Measurements from ENCODE around the gene MAN2B2. TPM values are rescaled to one million over a fixed set of nuclear protein-coding genes. Genes with fewer than 3 reads are reported as not detected.

Gene MAN2B2
- total and polyA plus RNA-seq, 2 of the 8 experiments (the other 6 are each of a cell fraction or from before 2014, with no cell fraction given): 3.3 to 4.0 TPM

DNA sequence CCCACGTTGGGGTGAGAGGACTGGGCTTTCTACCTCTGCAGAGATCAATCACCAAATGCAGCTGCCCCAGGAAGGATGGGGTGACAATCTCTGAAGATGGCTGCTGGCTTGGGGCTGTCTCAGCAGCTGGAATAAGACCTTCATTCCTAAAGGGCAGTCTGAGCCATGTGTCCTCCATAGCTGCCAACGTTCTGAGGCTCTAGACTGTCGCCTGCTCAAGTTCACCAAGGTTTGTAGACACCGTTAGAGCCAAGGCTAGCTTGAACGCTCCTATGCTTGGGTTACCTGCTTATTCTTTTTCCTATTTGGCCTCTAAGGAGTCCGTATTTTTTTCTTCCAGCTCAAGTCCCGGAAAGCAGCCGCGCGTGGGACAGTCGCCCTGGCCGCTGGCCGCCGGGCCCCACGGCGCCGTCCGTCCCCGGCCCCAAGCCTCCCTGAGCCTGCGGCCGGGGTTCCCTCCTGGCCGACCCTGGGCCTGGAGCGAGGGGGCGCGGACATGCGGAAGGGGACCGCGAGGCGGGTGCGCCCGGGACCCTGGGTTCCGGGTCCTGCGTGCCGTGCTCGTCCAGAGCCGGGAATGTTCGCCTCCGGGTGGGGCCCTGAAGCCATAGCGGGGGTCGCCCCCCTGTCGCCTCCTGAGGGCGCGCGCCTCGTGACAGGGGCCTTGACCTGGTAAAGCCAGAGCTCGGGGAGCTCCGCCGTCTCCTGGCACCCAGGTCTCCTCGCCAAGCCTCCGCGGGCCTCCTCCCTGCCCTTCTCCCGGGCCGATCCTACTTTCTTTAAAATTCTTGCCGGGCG is 88.8 kb downstream of the MAN2B2 start:
- no peaks in the 10 kb centered on the region for H3K36me3 ChIP-seq (ENCODE audit: control insufficient read depth in 2 of 4, insufficient read depth in 4 of 4, low read length in 3 of 4)
- DNase-seq (ENCODE audit: low read depth in 1 of 2, low spot score in 2 of 2): no peak
- H2AFZ ChIP-seq (ENCODE audit: low read length): no peak overlapping the region

More for the DNA sequence above, 88.8 kb downstream of the MAN2B2 start:
- no peak overlapping the region for H2BK15ac ChIP-seq (ENCODE audit: low read length)
- no peak overlapping the region for H3K14ac ChIP-seq (ENCODE audit: insufficient read length)
- H3K18ac ChIP-seq (ENCODE audit: extremely low read depth, low read length): no peak overlapping the region
- FAIRE-seq: no peak
- no peak overlapping the region for H4K8ac ChIP-seq (ENCODE audit: extremely low read depth, insufficient read depth, low read length)
- no peak overlapping the region for H3K56ac ChIP-seq (replicated peaks; ENCODE audit: insufficient read length, low read depth, low read length)
- no peak overlapping the region for H2BK20ac ChIP-seq (ENCODE audit: low read length)
- H4K91ac ChIP-seq (replicated peaks; ENCODE audit: insufficient read length, low read length): no peak overlapping the region
- no peak overlapping the region for H2AK5ac ChIP-seq (ENCODE audit: low read depth, low read length)
- H3K79me1 ChIP-seq (ENCODE audit: low read depth, low read length): 0 out of 2 replicates have a peak, but pooled peaks cover 2% of the 10 kb centered on the region
- H2BK12ac ChIP-seq (ENCODE audit: low read depth, low read length): no peak overlapping the region
- no peak overlapping the region for H3K4ac ChIP-seq (replicated peaks; ENCODE audit: insufficient read length, low read depth, low read length)
- WGBS, 2 experiments (ENCODE audit: extremely low coverage in 1 of 2, insufficient coverage in 1 of 2, insufficient read length in 1 of 2, insufficient replicate concordance in 2 of 2, low coverage in 1 of 2, low lambda C conversion rate in 2 of 2, missing lambda C conversion rate in 1 of 2): 94% methylated on average over 38 of the region's 55 CpGs; no CpG with 5 or more reads in 1 of the 2 experiments
- H3K79me2 ChIP-seq (ENCODE audit: control insufficient read depth in 1 of 2, insufficient read depth in 2 of 2, low read length in 2 of 2): no peaks in the 10 kb centered on the region
- no peaks in the 10 kb centered on the region; a peak in 1 of 7 replicates for H3K4me1 ChIP-seq (replicated peaks in 1 of 4; ENCODE audit: control insufficient read depth in 3 of 4, insufficient read depth in 4 of 4, low read length in 3 of 4)
- H3K27ac ChIP-seq (ENCODE audit: low read depth, low read length): no peak overlapping the region
- peaks cover 0 to 8% of the 10 kb centered on the region in 2 experiments for H4K20me1 ChIP-seq (replicated peaks in 1 of 2; ENCODE audit: control insufficient read depth in 1 of 2, insufficient read depth in 2 of 2, low read length in 2 of 2)
- H2BK5ac ChIP-seq (ENCODE audit: low read depth, low read length): no peak overlapping the region
- 0 out of 8 replicates have a peak overlapping the region, but pooled peaks of 1 of the 4 experiments have one; percentile 6 for H3K4me3 ChIP-seq (ENCODE audit: extremely low read depth in 1 of 4, insufficient read depth in 2 of 4, low read depth in 3 of 4, low read length in 4 of 4)
- POLR2A ChIA-PET (ENCODE audit: partially characterized antibody): interaction anchor here (1.0 to 4.0 kb wide), 5 partner anchors 9 to 23 kb away, joined by 3 to 33 read pairs (median 3); partner anchors contain the start of gene MRFAP1
- no peak overlapping the region for H3K9ac ChIP-seq (replicated peaks in 1 of 4; ENCODE audit: extremely low read depth in 1 of 4, low read depth in 3 of 4, low read length in 3 of 4)
- no peak overlapping the region; a peak in 1 of 4 replicates for H3K4me2 ChIP-seq (ENCODE audit: insufficient read depth in 1 of 2, low read depth in 2 of 2, low read length in 2 of 2)
- no peak overlapping the region for H3K23ac ChIP-seq (ENCODE audit: insufficient read length)
- H3K23me2 ChIP-seq (ENCODE audit: low read depth, low read length): peaks cover 2% of the 10 kb centered on the region; the same call in 1 of the 2 replicates
- CTCF ChIA-PET (ENCODE audit: partially characterized antibody): interaction anchor here (0.6 to 2.9 kb wide), 9 partner anchors 12 to 332 kb away, joined by 3 to 16 read pairs (median 4); no protein-coding TSS in a partner anchor
- TF ChIP-seq TBP (IDR thresholded peaks at IDR 0.05; ENCODE audit: low read depth, low read length): no peak
- no peak for TF ChIP-seq GTF2F1 (IDR thresholded peaks at IDR 0.05; ENCODE audit: borderline replicate concordance, low read depth, low read length)
- TF ChIP-seq, protein P1, sequence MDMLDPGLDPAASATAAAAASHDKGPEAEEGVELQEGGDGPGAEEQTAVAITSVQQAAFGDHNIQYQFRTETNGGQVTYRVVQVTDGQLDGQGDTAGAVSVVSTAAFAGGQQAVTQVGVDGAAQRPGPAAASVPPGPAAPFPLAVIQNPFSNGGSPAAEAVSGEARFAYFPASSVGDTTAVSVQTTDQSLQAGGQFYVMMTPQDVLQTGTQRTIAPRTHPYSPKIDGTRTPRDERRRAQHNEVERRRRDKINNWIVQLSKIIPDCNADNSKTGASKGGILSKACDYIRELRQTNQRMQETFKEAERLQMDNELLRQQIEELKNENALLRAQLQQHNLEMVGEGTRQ (IDR thresholded peaks at IDR 0.05; ENCODE audit: low read length): no peak
- TF ChIP-seq SP4 (IDR thresholded peaks at IDR 0.05; ENCODE audit: low read length): no peak
- TF ChIP-seq JUND (IDR thresholded peaks at IDR 0.05; ENCODE audit: low read length): no peak
- H2BK120ac ChIP-seq (replicated peaks; ENCODE audit: low read depth, low read length): no peak overlapping the region
- no peaks in the 10 kb centered on the region; a peak in 1 of 4 replicates for H3K9me3 ChIP-seq (ENCODE audit: insufficient read depth in 2 of 2, low read depth in 1 of 2, low read length in 1 of 2)
- no peak overlapping the region for H4K5ac ChIP-seq (ENCODE audit: insufficient read length, low read depth, low read length)
- peaks cover 0 to 15% (median 11%) of the 10 kb centered on the region in 4 experiments; a peak in 5 of 7 replicates for H3K27me3 ChIP-seq (replicated peaks in 1 of 4; ENCODE audit: control insufficient read depth in 3 of 4, extremely low read depth in 1 of 4, insufficient read depth in 3 of 4, low read length in 3 of 4)

Data from H1 (cell line).